Measurements from ENCODE around the gene IL1RAPL1.

The IL1RAPL1 gene

GRCh38 chrX:29065477-29065876 lies 478.2 kb downstream of the IL1RAPL1 start:
- Histone ChIP-seq H3K27ac (ENCODE audit: low read depth, low read length) (no peak overlapping the region), H3K36me3 (ENCODE audit: low read length) (no peaks in the 10 kb centered on the region), H3K27me3 (ENCODE audit: low read length) (no peaks in the 10 kb centered on the region), H3K9me3 (ENCODE audit: insufficient read depth, low read length) (no peaks in the 10 kb centered on the region), H4K20me1 (ENCODE audit: low read depth, low read length) (no peaks in the 10 kb centered on the region), H3K9ac (ENCODE audit: low read length) (no peak overlapping the region), H2AFZ (ENCODE audit: low read depth, low read length, severe bottlenecking) (no peak overlapping the region), H3K79me2 (ENCODE audit: insufficient read depth, low read length) (no peaks in the 10 kb centered on the region), H3K9me2 (replicated peaks; ENCODE audit: insufficient read depth, low read length) (no peaks in the 10 kb centered on the region), H3K4me2 (ENCODE audit: low read depth, low read length, poor library complexity, severe bottlenecking) (no peak overlapping the region), H3F3A (ENCODE audit: insufficient read depth) (no peaks in the 10 kb centered on the region), H3K4me3 (ENCODE audit: insufficient read depth, low read length, poor library complexity, severe bottlenecking) (no peak overlapping the region)
- TF ChIP-seq CTCF (IDR thresholded peaks at IDR 0.05; ENCODE audit: insufficient read depth, low read length, poor library complexity, severe bottlenecking) (no peak), EZH2phosphoT487 (conservative IDR thresholded peaks at IDR 0.05; ENCODE audit: low read length) (no peak)

GRCh38 chrX:29066516-29066915 lies 479.3 kb downstream of the IL1RAPL1 start:
- no peaks in the 10 kb centered on the region for H3F3A ChIP-seq (ENCODE audit: insufficient read depth)

GRCh38 chrX:29067351-29067750 lies 480.1 kb downstream of the IL1RAPL1 start:
- Histone ChIP-seq H3K9me3 (ENCODE audit: insufficient read depth, low read length) (no peaks in the 10 kb centered on the region), H2AFZ (ENCODE audit: low read depth, low read length, severe bottlenecking) (no peak overlapping the region), H3K4me3 (ENCODE audit: insufficient read depth, low read length, poor library complexity, severe bottlenecking) (no peak overlapping the region), H3K27ac (ENCODE audit: low read depth, low read length) (no peak overlapping the region), H3F3A (ENCODE audit: insufficient read depth) (no peaks in the 10 kb centered on the region), H3K79me2 (ENCODE audit: insufficient read depth, low read length) (no peaks in the 10 kb centered on the region), H3K36me3 (ENCODE audit: low read length) (no peaks in the 10 kb centered on the region), H3K27me3 (ENCODE audit: low read length) (no peaks in the 10 kb centered on the region), H3K9ac (ENCODE audit: low read length) (no peak overlapping the region), H4K20me1 (ENCODE audit: low read depth, low read length) (no peaks in the 10 kb centered on the region), H3K9me2 (replicated peaks; ENCODE audit: insufficient read depth, low read length) (no peaks in the 10 kb centered on the region), H3K4me2 (ENCODE audit: low read depth, low read length, poor library complexity, severe bottlenecking) (no peak overlapping the region)
- TF ChIP-seq CTCF (IDR thresholded peaks at IDR 0.05; ENCODE audit: insufficient read depth, low read length, poor library complexity, severe bottlenecking): no peak
- no peak for TF ChIP-seq EZH2phosphoT487 (conservative IDR thresholded peaks at IDR 0.05; ENCODE audit: low read length)

More at GRCh38 chrX:29066516-29066915, 479.3 kb downstream of the IL1RAPL1 start:
- TF ChIP-seq EZH2phosphoT487 (conservative IDR thresholded peaks at IDR 0.05; ENCODE audit: low read length): no peak
- TF ChIP-seq CTCF (IDR thresholded peaks at IDR 0.05; ENCODE audit: insufficient read depth, low read length, poor library complexity, severe bottlenecking): no peak
- Histone ChIP-seq H3K4me3 (ENCODE audit: insufficient read depth, low read length, poor library complexity, severe bottlenecking) (no peak overlapping the region), H4K20me1 (ENCODE audit: low read depth, low read length) (no peaks in the 10 kb centered on the region), H3K9ac (ENCODE audit: low read length) (no peak overlapping the region), H3K9me3 (ENCODE audit: insufficient read depth, low read length) (no peaks in the 10 kb centered on the region), H3K36me3 (ENCODE audit: low read length) (no peaks in the 10 kb centered on the region), H3K9me2 (replicated peaks; ENCODE audit: insufficient read depth, low read length) (no peaks in the 10 kb centered on the region), H3K4me2 (ENCODE audit: low read depth, low read length, poor library complexity, severe bottlenecking) (no peak overlapping the region), H2AFZ (ENCODE audit: low read depth, low read length, severe bottlenecking) (no peak overlapping the region), H3K27me3 (ENCODE audit: low read length) (no peaks in the 10 kb centered on the region), H3K79me2 (ENCODE audit: insufficient read depth, low read length) (no peaks in the 10 kb centered on the region), H3K27ac (ENCODE audit: low read depth, low read length) (no peak overlapping the region)
